Fibroblast of lung (primary cell): ENCODE data around the gene ZBED3. TPM values are rescaled to one million over a fixed set of nuclear protein-coding genes. Genes with fewer than 3 reads are reported as not detected.

Experiments used
- DNase-seq, 2 donors: peaks; one replicate each; pipeline versions ENCODE4 v3.0.0 to v3.0.0-alpha.2; 2010; ENCODE audit warnings: low read depth in 2 of 2
- H2AFZ ChIP-seq: 2 replicates; pipeline ENCODE4 v1.5.1; 2012; ENCODE audit warnings: low read length, control low read depth, inconsistent platforms
- H3K27ac ChIP-seq: 2 replicates; pipeline ENCODE4 v1.5.1; 2011; ENCODE audit warnings: low read length, control low read depth; ENCODE audit not compliant: insufficient read depth
- H3K27me3 ChIP-seq: 2 replicates; pipeline ENCODE4 v1.5.1; 2011; ENCODE audit warnings: mild to moderate bottlenecking, low read length; ENCODE audit not compliant: control insufficient read depth, insufficient read depth
- H3K36me3 ChIP-seq: 2 replicates; pipeline ENCODE4 v1.5.1; 2011; ENCODE audit warnings: low read length; ENCODE audit not compliant: control insufficient read depth, insufficient read depth
- H3K4me1 ChIP-seq: 2 replicates; pipeline ENCODE4 v1.5.1; 2011; ENCODE audit warnings: low read length; ENCODE audit not compliant: control insufficient read depth, insufficient read depth; ENCODE audit errors: extremely low read depth
- H3K4me2 ChIP-seq: 2 replicates; pipeline ENCODE4 v1.5.1; 2011; ENCODE audit warnings: low read length, control low read depth; ENCODE audit not compliant: insufficient read depth; ENCODE audit errors: extremely low read depth
- H3K4me3 ChIP-seq, 4 experiments: fragments of 200-600 bp in 1 of 4; sonication (generic) in 1 of 4; replicated peaks in 1 of 4; 2 replicates each; pipeline ENCODE4 v1.5.1; 2011 to 2016; ENCODE audit warnings: low read length in 4 of 4, low read depth in 3 of 4, mild to moderate bottlenecking in 3 of 4, control low read depth in 2 of 4, inconsistent platforms in 1 of 4, mixed read lengths in 1 of 4; ENCODE audit not compliant: insufficient read depth in 1 of 4; ENCODE audit errors: control extremely low read depth in 1 of 4
- H3K79me2 ChIP-seq: 2 replicates; pipeline ENCODE4 v1.5.1; 2012; ENCODE audit warnings: mild to moderate bottlenecking, low read length, inconsistent platforms; ENCODE audit not compliant: control insufficient read depth, insufficient read depth
- H3K9ac ChIP-seq: 2 replicates; pipeline ENCODE4 v1.5.1; 2011; ENCODE audit warnings: mild to moderate bottlenecking, low read length, control low read depth; ENCODE audit not compliant: insufficient read depth
- H3K9me3 ChIP-seq: 2 replicates; pipeline ENCODE4 v1.5.1; 2012; ENCODE audit warnings: low read depth, low read length; ENCODE audit not compliant: control insufficient read depth, insufficient read depth
- H4K20me1 ChIP-seq: 2 replicates; pipeline ENCODE4 v1.5.1; 2011; ENCODE audit warnings: low read length; ENCODE audit not compliant: control insufficient read depth, insufficient read depth; ENCODE audit errors: extremely low read depth
- EZH2 ChIP-seq: IDR thresholded peaks from 2 replicates; pipeline ENCODE4 v1.5.1; 2012; ENCODE audit warnings: low read length, control low read depth, mild to moderate bottlenecking; ENCODE audit errors: missing control alignments
- polyA plus RNA-seq, 2 donors: library from polyadenylated mRNA; depleted of rRNA in 1 of 2; stranded (reverse) in 1 of 2; unstranded in 1 of 2; fragments of >200 nt; gene quantifications; 2 replicates each; pipeline ENCODE4 v1.2.1, GENCODE V29; 2011 to 2012; ENCODE audit warnings: missing spikeins in 1 of 2
- total RNA-seq: library from RNA; depleted of rRNA; stranded (reverse); fragments of >200 nt; gene quantifications from 2 replicates; pipeline ENCODE4 v1.2.1, GENCODE V29; 2014
- TF ChIP-seq, protein P1 (sequence below), 2 donors: IDR thresholded peaks in 1 of 2; conservative IDR thresholded peaks in 1 of 2; 1 replicate in 1 of 2; 2 replicates in 1 of 2; pipeline ENCODE4 v1.5.1; 2011 to 2012; ENCODE audit warnings: low read length in 2 of 2, control low read depth in 1 of 2, inconsistent platforms in 1 of 2, low read depth in 1 of 2, mild to moderate bottlenecking in 1 of 2

The ZBED3 gene
- total and polyA plus RNA-seq, 2 donors (not counting 1 experiment from before 2014, with no cell fraction given), result 1.7 to 3.0 TPM

DNA sequence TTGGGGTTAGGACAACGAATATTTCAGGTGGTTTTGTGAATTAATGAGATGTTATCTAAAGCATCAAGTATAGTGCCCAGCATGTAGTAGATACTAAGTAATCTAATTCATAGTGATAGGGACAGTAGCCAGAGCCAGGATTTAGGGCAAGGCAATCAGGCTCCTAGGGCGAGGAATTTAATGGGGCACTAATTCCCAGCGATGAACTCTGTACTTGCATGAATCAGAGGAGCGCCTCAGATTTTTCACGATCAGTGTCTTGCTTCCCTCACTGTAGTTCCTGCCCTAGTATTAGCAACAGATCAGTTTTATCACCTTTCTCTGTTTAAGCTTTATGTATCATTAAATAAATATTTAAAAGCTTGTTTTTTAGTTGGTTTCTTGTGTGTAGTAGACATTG, 53.7 kb downstream of the ZBED3 start:
- Histone ChIP-seq H3K4me2 (no peak overlapping the region), H3K9me3 (no peaks in the 10 kb centered on the region), H3K27me3 (no peaks in the 10 kb centered on the region), H4K20me1 (no peaks in the 10 kb centered on the region), H2AFZ (no peak overlapping the region), H3K36me3 (peaks cover 2% of the 10 kb centered on the region), H3K4me1 (no peaks in the 10 kb centered on the region), H3K4me3 (no peak overlapping the region), H3K9ac (no peak overlapping the region), H3K27ac (no peak overlapping the region), H3K79me2 (peaks cover 12% of the 10 kb centered on the region)
- TF ChIP-seq, protein P1, sequence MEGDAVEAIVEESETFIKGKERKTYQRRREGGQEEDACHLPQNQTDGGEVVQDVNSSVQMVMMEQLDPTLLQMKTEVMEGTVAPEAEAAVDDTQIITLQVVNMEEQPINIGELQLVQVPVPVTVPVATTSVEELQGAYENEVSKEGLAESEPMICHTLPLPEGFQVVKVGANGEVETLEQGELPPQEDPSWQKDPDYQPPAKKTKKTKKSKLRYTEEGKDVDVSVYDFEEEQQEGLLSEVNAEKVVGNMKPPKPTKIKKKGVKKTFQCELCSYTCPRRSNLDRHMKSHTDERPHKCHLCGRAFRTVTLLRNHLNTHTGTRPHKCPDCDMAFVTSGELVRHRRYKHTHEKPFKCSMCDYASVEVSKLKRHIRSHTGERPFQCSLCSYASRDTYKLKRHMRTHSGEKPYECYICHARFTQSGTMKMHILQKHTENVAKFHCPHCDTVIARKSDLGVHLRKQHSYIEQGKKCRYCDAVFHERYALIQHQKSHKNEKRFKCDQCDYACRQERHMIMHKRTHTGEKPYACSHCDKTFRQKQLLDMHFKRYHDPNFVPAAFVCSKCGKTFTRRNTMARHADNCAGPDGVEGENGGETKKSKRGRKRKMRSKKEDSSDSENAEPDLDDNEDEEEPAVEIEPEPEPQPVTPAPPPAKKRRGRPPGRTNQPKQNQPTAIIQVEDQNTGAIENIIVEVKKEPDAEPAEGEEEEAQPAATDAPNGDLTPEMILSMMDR (conservative IDR thresholded peaks at IDR 0.05 in 1 of 2, IDR thresholded peaks at IDR 0.05 in 1 of 2; ENCODE audit: low read depth in 1 of 2, low read length in 2 of 2), result no peak
- no peak for TF ChIP-seq EZH2
- DNase-seq, result no peak

DNA sequence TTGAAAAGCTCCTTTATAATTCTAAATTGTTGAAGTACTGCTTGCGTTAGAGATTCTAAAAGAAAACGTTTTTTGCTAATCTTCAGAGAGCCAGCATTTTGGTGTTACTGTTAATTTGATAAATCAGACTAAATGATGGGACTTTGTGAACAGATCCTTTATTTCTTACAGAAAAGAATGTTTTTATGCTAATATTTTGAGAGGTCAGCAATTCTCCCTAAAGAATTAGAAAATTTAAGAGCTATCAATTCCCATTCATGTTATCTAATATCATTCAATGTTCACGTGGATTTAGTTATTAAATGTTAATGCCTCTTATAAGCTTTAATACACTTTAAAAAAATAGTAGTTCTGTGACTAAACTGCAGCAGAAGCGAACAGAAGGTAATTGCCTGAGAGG, 54.5 kb downstream of the ZBED3 start:
- H3K27me3 ChIP-seq, result no peaks in the 10 kb centered on the region
- no peak overlapping the region for H3K4me3 ChIP-seq
- no peak overlapping the region for H2AFZ ChIP-seq
- DNase-seq, result no peak
- no peak overlapping the region for H3K9ac ChIP-seq
- no peak overlapping the region for H3K4me2 ChIP-seq
- H3K4me1 ChIP-seq, result no peaks in the 10 kb centered on the region
- H3K36me3 ChIP-seq, result peaks cover 2% of the 10 kb centered on the region
- no peak overlapping the region for H3K27ac ChIP-seq
- no peaks in the 10 kb centered on the region for H3K9me3 ChIP-seq
- H4K20me1 ChIP-seq, result no peaks in the 10 kb centered on the region
- no peak for TF ChIP-seq EZH2
- TF ChIP-seq, protein P1 (conservative IDR thresholded peaks at IDR 0.05 in 1 of 2, IDR thresholded peaks at IDR 0.05 in 1 of 2; ENCODE audit: low read depth in 1 of 2, low read length in 2 of 2), result no peak
- peaks cover 12% of the 10 kb centered on the region for H3K79me2 ChIP-seq

DNA sequence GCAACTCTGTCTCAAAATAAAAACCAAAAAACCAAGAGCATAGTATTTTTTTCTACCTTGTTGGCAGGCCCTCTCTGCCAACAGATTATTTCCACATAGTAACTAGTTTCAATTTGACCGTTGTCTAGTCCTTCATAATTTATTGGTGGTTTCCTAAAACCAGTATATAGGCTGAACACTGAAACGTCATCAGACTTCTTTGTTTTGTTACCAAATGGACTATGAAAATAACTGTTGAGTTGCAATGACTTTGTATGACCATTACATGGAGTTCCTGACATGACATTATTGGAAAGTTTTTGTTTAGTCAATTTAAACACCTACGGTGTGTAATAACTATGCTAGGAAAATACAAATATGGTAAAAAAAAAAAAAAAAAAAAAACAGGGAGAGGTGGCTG, 55.2 kb downstream of the ZBED3 start:
- no peak overlapping the region for H2AFZ ChIP-seq
- H3K4me1 ChIP-seq, result no peaks in the 10 kb centered on the region
- H3K27me3 ChIP-seq, result no peaks in the 10 kb centered on the region
- H3K4me3 ChIP-seq, result peak overlapping the region in 1 of 4 experiments; percentile 73
- H4K20me1 ChIP-seq, result no peaks in the 10 kb centered on the region
- no peak for DNase-seq
- peak overlapping the region; percentile 61 for H3K4me2 ChIP-seq
- H3K9me3 ChIP-seq, result no peaks in the 10 kb centered on the region
- no peak overlapping the region for H3K9ac ChIP-seq
- H3K79me2 ChIP-seq, result peaks cover 12% of the 10 kb centered on the region
- H3K27ac ChIP-seq, result no peak overlapping the region
- TF ChIP-seq, protein P1 (conservative IDR thresholded peaks at IDR 0.05 in 1 of 2, IDR thresholded peaks at IDR 0.05 in 1 of 2; ENCODE audit: low read depth in 1 of 2, low read length in 2 of 2), result no peak
- TF ChIP-seq EZH2, result no peak
- H3K36me3 ChIP-seq, result no peaks in the 10 kb centered on the region
